GM20000 (cell line): ENCODE measurements around the gene KLHL3.

Experiments
- DNase-seq: peaks from one replicate; pipeline ENCODE4 v3.0.0; 2012; ENCODE audit warnings: low spot score
- TF ChIP-seq, protein P1 (sequence below): IDR thresholded peaks from 2 replicates; pipeline ENCODE4 v1.5.1; 2012; ENCODE audit warnings: mild to moderate bottlenecking, control low read depth; ENCODE audit errors: extremely low read depth, missing control alignments

KLHL3 gene

DNA sequence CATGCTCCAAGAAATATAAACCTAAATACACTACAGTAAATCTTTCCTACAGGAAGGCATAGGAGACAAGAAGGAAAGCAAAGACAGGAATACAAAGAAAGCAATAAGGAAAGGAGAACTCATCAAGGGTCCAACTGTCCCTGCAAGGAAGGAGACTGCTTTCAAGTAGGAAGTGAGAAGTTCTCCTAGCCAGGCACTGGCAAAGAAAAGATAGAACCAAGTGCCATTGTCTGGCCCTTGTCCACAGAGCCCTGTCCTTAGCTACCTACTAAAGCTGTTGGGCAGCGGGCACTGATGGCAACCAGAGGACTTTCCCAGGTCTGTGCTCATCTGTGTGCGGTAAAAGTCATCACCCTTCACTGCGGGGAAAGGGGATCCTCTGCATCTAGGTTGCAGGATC, 108.2 kb downstream of the KLHL3 start:
- DNase-seq = no peak

DNA sequence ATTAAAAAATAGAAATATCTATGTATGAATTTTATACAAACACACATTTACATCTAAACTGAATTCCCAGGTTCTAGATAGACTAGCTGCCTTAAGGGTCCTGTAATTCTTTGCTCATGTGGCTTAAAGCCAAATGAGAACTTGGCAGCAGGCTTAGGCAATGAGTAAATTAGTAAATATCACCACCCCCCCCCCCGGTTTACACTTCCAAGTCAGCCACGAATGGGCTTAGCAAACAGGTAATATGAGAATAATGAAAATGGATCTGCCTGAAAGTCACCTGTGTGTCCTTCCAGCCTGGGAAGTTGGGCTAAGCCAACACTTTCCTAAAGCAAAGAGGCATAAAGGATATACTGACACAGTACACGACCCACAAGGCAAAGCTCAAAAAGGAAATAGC, 108.6 kb downstream of the KLHL3 start:
- TF ChIP-seq, protein P1, sequence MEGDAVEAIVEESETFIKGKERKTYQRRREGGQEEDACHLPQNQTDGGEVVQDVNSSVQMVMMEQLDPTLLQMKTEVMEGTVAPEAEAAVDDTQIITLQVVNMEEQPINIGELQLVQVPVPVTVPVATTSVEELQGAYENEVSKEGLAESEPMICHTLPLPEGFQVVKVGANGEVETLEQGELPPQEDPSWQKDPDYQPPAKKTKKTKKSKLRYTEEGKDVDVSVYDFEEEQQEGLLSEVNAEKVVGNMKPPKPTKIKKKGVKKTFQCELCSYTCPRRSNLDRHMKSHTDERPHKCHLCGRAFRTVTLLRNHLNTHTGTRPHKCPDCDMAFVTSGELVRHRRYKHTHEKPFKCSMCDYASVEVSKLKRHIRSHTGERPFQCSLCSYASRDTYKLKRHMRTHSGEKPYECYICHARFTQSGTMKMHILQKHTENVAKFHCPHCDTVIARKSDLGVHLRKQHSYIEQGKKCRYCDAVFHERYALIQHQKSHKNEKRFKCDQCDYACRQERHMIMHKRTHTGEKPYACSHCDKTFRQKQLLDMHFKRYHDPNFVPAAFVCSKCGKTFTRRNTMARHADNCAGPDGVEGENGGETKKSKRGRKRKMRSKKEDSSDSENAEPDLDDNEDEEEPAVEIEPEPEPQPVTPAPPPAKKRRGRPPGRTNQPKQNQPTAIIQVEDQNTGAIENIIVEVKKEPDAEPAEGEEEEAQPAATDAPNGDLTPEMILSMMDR = no peak
- DNase-seq = no peak

More for the DNA sequence above, 108.2 kb downstream of the KLHL3 start:
- TF ChIP-seq, protein P1 = no peak

DNA sequence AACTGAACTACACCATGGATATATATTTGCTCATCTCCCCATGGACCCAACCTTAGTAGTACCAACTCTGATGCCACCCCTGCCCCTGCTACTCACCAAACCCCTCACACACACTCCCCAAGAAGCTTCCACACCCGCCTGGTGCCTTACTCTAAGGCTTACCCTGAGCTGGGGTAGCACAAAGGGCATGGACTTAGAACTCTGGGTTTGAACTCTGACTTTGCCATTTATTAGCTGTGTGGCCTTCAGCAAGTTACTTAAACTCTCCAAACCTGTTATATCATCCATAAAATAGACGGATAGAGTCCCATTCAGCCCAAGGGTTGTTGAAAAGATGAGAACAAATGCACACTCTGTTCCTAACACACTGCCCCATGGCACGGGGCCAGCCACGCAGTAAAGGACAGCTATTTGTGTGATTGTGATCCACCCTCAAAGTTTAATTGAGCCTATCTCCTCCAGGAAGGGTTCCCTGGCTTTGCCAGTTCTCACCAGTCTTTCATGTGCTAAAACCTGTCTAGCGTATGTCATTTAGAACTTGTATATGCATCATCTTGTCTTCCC, 111.0 kb downstream of the KLHL3 start:
- no peak for DNase-seq
- TF ChIP-seq, protein P1 = no peak

DNA sequence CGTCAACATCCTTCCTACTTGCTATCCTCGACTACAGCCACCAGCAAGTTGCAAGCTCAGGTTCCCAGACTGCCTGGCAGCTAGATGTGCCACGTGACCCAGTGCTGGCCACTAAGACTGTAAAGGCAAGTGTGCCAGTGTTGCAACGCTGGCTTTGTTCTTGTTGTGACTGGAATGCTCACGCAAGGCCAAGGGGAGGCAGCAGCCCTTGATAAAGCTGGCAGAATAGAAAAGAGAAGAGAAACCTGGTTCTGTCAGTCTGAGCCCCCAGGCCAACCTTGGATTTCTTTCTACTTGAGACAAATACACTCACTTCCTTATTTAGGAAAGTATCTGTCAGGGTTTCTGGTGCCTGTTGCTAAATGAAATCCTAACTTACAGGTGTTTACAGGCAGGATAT, 113.0 kb downstream of the KLHL3 start:
- DNase-seq = no peak
- TF ChIP-seq, protein P1 = no peak

DNA sequence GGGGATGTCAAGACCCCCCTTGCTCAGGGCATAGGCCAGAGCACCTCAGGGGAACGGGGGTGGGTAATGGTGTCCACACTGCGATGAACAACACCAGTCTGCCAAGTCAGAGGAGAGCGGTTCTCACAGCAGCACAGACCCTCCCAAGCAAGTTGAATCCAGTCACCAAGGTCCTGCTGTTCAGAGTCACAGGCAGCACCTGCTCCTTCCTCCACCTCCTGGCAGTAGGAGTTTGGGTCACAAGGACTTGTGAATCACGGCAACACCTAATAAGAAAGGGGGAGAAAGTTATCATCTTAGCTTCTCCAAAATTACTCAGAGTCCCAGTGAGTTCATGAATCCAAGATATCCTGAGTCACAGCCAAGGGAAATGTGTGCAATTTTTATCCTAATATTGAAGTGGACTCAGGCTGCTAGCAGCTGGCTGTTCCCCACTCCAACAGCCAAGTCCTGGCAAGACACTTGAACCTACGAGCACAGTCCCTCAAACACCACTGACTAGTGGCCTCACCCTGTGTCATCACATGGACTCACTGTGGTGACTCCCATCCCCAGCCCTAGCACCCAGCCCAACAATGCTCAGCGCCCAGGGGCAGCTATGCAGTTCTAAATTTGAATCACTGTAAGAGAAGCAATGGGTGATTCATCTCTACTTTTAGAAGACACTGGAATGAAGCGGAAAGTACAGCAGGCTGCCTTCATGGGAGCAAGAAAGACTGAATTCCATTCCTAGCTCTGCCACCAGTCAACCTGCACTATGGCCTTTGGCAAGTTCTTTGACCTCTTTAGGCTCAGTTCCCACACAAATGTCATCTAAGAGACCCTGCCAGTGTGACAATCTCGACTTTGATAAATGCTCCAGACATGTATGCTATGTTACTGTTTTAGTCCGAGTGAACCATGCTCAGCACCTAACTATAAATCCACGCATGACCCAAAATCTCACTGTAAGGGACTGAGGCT, 113.7 kb downstream of the KLHL3 start:
- TF ChIP-seq, protein P1 = no peak
- no peak for DNase-seq

DNA sequence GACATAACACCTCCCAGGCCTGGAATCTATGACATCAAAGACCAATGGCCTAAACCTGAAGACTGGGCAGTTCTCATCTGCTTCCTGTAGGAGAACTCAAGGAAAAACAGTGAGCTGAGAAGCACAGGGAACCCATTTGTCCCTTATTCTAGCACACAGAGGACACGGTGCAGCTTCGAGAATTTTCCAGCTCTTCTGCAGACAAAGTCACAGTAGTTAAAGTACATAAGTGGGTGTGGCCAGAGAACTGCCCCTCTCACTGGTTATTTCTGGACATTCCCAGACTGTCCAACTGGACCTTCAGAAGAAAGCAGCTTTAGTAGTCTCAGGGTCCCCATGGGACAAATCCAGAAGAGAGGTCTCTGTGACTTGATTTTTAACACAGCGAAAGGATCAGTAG, 114.6 kb downstream of the KLHL3 start:
- no peak for DNase-seq

More for the DNA sequence above, 114.6 kb downstream of the KLHL3 start:
- TF ChIP-seq, protein P1 = no peak
